GM10266 (cell line): Measurements from ENCODE around the gene COQ10A.

ENCODE experiments used
- DNase-seq: peaks from one replicate; pipeline ENCODE4 v3.0.0; 2012; ENCODE audit errors: extremely low spot score
- CTCF ChIP-seq: IDR thresholded peaks from 2 replicates; pipeline ENCODE4 v1.5.1; 2012; ENCODE audit warnings: mild to moderate bottlenecking, low read depth; ENCODE audit not compliant: control insufficient read depth, insufficient read depth; ENCODE audit errors: missing control alignments

The COQ10A gene

GRCh38 chr12:56244494-56244893 is 22.2 kb upstream of the COQ10A start:
- no peak for DNase-seq
- TF ChIP-seq CTCF = no peak

- no peak for DNase-seq
- TF ChIP-seq CTCF = no peak
Observed at GRCh38 chr12:56247923-56248322, 18.8 kb upstream of the COQ10A start.

GRCh38 chr12:56248711-56249110 is 18.0 kb upstream of the COQ10A start:
- no peak for DNase-seq
- no peak for TF ChIP-seq CTCF

GRCh38 chr12:56252649-56253048 is 14.1 kb upstream of the COQ10A start:
- DNase-seq = no peak
- TF ChIP-seq CTCF = no peak

- TF ChIP-seq CTCF = no peak
Observed at GRCh38 chr12:56253091-56253490, 13.7 kb upstream of the COQ10A start.

GRCh38 chr12:56255671-56256070 is 11.1 kb upstream of the COQ10A start:
- DNase-seq = no peak
- TF ChIP-seq CTCF = no peak

More at GRCh38 chr12:56253091-56253490, 13.7 kb upstream of the COQ10A start:
- no peak for DNase-seq

GRCh38 chr12:56256326-56256960 is 10.3 kb upstream of the COQ10A start:
- no peak for DNase-seq
- no peak for TF ChIP-seq CTCF
